NCI-H82 treated with DMSO at 0.1 percent for 48 hours (cell line): Measurements from ENCODE around the gene IQSEC1.

Source experiments
- DNase-seq: peaks from one replicate; lab custom pipeline; 2025; ENCODE audit not compliant: unreplicated experiment; lab: John Stamatoyannopoulos, UW

The IQSEC1 gene

DNA sequence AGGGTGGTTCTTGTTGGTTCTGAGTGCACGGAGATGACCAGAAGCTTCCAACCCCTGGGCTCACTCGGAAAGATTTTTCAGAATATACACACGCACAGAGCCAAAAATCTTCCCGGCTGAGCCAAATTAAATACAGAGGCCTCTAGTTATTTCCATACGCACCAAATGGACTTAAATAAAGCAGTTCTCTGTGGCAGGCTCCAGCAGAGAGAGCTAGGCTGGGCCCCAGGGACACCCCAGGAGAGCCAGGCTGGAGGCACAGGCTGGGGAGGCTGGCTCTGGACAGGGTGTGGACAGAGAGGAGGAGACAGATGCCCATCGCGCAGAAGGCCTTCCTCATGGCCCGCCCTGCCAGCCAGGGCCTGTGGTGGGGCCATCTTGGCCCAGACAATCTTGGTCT lies 115.9 kb downstream of the IQSEC1 start:
- DNase-seq: no peak

DNA sequence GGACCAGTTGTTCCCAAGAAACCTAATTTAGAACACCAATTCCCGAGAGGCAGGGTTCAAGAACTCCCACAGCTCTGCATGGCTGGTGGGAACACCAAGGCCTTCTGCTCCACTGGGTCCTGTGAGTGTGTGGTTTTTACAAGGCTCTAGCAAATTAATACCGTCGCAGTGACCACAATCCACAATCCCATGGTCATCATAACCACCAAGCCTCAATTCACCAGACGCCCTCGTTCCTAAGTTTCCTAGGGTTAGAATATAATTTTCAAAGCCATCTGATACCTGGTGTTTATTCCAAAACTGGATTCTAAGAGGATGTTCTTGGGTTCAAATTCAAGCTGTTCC lies 116.9 kb downstream of the IQSEC1 start:
- DNase-seq: no peak

DNA sequence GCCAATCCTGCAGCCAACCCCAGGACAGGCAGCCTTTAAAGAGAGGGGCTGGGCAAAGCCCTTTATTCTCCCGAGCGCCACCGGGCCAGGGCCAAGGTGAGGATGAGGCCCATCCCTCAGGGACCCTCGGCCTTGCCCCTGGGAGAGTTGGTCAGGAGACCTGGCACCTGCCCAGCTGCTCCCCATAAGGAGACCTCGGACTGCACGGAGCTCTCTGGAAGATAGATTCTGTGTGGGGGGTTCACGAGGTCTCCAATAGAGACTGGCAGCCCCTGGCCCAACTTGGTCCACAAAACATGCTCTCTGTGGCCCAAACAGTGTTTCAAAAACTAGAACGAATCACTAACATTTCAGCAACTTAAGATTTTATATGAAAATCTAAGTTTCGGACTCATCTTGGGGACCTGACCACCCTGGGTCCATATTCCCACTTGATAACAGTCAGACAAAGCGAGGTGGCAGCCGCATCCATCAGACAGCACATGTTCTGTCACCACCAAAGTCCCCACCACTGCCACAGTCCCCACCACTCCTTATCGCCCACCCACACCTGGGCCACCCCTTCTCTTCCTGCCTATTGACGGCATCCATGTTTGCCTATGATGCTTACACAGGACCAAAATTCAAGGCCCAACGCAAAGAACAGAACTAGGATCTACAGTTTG lies 117.4 kb downstream of the IQSEC1 start:
- no peak for DNase-seq

DNA sequence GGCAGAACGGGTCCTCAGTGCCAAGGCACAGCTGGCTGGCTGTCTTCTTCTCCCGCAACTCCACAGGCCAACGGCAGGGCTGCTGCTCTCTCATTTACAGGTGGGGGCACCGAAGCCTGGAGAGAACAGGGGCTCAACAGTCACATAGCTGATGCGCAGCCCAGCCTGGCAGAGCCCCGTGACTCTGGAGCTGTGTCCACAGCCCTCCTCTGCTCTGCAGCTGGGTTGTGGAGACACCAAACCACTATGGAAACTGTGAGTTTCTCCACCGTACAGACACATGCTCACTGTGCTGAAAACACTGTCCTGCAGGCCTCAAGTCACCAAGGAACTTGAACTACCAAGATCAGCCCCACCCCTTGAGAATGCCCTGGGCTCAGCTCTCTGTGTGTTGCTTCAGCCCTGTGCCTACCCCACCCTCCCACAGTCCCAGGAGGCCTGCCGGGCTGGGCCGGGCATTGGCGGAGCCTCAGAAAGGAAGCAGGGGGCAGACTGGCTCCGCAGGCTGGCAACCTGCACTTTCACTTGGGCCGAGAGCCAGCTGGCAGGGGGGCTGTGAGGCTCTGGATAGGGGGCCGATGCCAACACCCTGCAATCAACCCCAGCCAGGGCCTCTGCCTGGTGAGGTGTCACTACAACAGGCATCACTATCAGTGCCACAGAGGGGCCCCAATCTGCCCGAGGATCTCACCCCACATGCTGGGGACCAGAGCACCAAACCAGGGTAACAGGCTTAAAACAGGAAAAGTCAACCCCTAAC lies 118.2 kb downstream of the IQSEC1 start:
- DNase-seq: no peak

DNA sequence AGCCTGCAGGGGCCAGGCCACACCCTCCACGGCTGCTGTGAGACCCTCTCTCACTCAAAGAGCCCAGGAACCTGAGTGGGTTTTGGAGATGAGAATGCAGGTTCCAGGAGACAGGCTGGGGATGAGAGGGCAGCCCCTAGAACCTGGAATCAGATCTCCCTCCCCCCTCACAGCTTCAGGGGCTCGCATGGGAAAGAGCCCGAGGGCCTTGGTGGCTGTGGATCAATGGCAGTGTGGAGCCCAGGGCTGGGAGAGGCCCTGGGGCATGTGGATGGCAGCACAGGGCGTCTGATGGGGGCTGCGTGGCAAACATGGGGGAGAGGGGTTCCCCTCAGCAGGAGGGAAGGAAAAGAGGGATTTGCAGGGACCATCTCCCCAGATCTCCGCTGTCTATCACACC lies 119.0 kb downstream of the IQSEC1 start:
- DNase-seq: no peak

DNA sequence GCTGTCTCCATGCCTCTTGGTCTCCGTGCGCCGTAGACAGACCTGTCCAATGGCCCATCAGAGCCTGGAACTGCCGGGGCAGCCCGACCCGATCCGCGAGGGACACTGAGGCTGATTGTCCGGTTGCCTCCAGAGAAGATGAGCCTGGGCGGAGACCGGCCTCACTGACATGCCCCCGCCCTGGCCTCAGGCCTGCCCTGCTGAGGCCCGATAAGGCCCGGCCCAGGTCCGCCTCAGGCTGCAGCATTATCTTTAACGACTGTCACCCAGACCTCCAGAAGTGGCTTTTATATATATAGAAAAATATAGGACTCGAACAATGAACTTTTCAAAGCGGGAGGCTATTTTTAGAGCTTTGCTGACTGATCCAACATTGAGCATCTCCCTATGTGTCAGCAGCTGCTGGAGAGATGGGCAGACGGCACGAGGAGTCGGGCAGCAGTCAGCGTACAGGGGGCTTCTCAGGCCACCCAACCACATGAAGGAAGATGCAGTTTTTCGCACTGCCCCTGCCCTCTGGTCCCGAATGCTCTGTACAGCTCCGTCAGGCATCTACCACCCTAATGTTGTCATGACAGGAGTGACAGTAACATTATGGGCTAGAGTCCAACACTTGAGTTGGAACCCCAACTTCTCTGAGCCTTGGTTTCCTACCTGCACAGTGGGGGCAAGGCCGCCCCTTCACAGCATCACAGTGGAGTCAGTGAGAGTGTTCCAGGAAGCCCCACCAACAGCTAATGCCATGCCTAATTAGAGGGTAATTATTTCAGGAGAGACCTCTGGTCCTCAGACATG lies 119.8 kb downstream of the IQSEC1 start:
- no peak for DNase-seq

DNA sequence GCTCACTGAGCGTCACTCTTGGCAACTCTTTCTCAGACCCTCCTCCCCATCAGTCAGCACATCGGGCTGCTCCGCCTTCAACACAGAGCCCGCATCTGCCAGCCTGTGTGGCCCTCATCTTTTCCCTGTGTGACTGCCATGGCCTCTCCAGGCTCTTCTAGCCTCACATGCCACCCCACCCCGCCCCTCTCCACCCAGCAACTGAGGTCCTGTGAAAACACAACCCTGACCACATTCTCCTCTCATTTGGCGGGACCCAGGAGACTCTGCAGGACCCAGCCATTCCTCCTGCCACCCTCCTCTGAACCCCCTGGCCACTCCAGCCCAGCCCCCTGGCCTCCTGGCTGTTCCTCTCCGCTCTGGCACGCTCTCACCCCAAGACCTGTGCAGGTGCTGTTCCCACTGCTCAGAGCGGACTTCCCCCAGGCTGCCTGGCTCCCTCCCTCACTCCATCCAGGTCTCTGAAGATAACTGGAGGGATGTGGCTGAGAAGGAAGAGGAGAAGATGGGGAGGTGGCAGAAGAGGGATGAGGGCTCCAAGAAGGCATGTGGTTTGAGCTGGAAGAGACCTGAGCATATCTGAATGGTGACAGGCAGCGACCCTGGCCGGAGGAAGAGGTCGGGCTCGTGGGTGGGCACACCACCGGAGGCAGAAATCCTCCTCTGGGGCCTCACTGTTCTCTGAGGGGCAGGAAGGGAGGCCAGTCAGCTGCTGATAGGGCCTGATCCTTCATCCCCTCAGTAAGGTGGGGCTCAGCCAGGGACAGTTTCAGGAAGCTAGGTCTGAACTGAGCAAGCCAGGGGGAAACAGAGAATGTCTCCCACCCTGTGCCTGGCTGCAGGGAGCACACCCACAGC lies 120.7 kb downstream of the IQSEC1 start:
- no peak for DNase-seq

DNA sequence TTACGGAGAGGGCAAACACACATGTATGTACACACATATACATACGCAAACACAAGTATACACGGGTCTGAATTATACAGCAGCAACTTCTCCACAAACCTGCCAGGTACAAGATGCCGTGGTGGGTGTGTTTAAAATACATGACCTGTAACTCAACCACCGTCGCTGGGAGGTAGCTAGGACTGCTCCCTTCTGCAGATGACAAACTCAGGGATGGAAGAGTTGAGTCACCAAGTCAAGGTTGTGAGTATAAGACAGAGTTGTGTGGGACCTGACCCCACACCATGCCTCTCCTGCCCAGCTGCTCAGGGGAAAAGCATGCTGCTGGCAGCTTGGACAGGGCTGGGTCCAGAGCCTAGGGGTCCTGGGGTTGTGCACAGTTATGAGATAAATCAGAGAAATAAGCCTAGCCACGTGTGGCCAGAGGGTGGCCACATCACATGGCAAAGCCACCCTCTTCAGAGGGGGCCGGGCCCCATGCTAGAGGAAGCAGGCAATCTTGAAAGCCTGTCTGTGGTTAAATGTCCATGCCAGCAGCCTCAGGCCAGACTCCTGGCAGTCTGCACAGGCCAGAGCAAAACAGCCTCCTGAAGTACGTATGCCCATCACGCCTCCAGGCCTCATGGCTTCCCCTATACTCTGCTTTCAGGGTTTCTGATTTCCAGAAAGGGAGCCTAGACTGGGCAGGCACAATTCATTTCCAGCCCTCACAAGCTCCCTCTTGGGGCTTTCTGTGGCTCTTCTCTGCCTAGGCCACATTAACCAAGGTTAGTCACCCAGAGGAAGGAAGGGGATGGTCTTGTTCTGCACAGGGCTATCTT lies 124.1 kb downstream of the IQSEC1 start:
- DNase-seq: no peak

DNA sequence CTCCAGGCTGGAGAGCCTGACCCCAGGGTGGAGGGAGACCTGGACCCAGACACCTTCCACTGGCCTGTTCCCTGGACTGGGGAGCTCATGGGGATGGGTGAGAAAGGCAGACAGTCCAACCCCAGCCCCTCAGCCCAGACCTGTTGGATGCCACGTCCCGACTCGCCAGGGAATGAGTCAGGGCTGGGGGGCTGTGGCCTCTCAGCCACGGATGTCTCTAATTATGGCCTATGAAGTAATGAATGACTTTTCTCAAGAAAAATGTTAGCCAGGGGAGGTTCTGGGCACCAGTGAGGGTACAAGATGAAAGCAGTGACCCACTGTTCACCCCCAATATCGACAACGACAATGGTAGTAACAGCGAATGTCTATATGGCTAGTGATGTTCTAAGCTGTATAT lies 124.9 kb downstream of the IQSEC1 start:
- no peak for DNase-seq

DNA sequence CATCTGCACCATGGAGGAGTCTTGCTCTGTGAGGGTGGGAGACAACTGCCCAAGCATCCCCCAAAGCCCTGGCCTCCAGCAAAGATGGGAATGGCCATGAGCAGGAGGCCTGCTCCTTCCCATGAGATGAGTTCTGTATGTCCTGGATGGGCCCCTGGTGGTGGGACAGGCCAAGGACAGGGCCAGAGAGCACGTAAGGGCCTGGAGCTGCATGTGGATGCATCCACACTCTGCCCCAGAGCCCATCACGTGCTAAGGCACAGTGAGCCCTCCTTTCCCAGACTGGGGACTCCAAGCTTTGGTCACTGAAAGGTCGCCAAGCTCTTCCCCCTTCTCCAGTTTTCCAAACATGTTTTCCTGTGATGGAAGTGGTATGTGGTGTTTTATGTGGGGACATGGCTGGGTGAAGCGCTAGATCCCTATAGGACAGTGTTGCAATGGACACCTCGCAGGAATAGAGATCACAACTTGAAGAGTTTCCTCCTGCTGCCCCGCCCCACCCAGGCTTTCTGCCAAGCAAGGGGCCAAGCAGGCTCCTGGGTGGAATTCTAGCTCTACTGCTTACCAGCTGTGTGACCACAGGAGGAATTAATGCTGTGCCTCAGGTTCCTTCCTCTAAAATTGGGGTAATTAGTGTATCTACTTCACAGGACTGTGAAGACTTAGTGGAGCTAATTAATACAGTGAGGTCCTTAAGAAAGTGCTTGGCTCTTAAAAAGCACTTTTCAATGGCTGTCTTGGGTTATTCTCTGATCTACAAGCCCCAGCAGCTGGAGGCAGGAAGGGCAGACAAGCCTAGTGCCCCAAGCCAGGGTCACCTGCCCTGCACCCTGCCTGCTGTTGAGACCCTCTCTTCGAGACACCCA lies 125.5 kb downstream of the IQSEC1 start:
- DNase-seq: no peak

DNA sequence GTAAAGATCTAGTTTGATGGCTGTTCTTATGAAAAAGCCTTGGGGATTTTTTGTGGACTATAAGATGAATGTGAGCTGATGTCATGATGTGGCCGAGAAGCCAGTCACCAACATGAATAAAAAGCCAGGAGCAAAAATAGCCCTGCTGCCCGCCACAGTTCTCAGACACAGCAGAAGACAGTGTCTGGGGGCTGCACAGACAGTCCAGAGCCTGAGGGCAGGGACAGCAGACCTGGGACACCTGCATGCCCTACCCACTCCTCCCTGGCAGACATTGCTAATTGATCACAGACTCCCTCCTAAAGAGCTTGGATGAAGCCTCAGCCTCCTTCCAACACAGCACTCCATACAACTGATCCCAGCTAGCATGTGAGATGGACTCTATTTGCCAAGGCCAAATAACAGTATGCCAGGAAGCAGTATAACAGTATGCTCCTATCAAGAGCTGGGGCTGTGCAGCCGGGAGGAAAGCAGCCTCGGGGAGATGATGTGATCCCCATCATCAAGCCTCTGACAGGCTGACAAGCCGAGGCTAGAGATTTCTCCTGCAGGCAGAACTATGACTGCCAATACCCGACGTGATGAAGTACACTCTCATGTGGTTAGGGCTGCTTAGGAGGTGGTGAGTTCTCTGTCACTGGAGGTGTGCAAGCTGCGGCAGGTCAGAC lies 126.4 kb downstream of the IQSEC1 start:
- no peak for DNase-seq

DNA sequence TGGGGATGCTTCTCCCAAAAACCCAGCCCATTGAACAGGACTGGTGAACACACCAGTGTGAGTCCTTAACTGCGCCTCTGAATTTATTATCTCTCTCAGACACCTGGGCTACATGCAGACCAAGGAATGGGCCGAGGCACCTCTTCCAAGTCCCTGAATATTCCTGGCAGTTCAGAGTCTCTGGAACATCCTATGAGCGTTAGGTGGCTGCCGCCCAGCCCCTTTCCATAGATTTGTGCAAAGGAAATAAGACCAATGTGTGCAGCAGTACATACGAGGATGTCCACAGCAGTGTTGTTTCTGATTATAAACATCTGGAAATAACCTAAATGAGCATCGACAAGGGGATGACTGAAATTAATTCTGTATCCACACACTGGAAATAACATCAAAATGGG lies 127.0 kb downstream of the IQSEC1 start:
- DNase-seq: no peak

DNA sequence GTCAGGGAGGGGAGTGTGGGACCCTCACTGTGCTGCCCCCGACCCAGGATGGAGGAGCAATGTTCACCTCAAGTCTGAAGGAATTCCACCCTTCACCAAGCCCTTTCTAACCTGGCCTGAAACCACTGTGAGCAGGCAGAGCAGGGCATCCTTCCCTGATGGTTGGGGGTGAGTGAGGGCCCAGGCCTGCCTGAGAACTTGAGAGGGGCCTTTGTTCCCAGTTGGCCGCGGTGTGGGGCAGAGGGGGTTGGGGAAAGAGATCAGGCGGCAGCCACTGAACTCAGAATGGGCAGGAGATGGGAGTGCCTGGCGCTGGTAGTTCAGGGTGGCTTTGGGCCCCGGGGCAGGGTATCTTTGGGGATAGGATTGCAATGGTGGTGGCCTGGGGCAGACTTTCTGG lies 128.4 kb downstream of the IQSEC1 start:
- no peak for DNase-seq

DNA sequence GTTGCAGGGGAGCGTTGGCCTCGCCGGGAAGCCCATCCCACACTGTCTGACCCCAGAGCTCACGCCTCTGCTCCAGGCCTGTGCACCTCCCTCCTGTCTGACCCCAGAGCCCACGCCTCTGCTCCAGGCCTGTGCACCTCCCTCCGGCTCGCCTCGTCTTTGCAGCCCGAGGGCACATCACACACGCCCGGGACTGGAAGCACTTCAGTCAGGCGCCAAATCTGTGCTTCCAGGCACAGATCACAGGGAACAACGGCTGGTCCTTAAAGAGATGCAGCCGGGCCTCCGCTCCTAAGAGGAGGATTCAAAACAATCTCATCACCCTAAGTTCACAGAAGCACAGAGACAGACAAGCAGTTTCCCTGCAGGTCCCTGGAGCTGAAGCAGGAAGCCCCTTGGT lies 128.8 kb downstream of the IQSEC1 start:
- DNase-seq: no peak

DNA sequence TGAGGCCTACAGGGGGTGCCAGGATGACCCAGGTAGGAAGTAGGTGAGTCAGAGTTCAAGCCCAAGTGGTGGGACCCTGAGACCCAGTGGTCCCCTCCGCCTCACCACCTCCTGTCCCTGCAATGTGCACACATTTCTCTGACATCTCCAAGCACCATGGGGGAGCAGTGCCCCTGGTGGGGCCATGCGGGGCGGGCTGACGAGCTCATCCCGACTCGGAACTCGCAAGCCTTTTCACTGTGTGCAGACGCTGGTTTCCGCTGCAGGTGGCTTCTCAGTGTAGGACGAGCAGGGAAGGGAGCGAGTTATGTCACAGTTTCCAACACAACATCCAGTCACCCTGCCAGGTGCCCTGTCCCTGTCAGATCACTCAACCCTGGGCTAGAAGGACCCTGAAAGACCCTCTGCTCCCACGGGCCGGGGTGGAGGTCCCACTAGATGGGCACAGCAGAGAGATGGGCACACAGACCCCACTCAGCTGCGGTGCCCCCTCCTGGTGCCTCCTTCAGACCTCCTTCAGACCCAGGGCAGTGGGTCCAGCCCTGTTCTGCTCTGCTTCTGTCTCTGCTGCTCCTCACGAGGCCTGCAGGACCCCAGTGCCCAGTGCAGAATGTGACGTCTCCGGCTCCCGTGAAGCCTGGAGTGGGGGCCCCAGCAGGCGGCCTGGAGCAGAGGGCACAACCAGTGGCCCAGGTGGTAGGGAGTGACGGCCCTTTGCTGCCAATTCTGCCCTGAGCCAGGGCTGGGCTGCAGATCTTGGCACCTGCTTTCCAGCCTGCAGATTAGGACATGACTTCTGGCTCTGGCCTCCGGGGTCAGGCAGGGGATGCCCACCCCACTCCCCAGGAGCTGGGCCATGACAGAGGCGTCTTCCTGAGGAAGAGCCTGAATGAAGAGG lies 129.9 kb downstream of the IQSEC1 start:
- DNase-seq: no peak

DNA sequence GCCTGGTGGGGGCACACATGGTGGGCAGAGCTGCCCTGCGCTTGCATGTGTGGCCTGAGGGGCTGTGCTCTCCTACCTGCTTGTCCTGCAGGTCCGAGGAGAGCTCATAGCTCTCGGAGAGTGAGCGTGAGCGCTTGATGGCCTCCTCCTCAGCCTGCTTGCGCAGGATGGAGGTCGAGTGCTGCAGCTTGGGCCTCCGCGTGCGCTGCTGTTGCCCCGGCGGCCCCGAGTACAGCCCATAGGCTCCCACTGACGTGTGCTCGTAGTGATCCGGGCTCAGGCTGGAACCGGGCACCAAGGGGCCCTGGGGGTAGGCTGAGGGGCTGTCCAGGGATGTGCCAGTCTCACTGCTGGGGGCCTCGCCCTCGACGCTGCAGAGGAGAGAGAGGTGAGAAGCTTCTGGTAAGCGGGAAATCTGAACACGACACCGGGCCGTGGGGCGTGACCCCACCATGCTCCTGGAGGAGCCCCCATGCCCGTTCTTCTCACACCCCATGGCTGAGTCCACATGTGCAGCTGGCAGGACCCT lies 131.7 kb downstream of the IQSEC1 start:
- DNase-seq: no peak

DNA sequence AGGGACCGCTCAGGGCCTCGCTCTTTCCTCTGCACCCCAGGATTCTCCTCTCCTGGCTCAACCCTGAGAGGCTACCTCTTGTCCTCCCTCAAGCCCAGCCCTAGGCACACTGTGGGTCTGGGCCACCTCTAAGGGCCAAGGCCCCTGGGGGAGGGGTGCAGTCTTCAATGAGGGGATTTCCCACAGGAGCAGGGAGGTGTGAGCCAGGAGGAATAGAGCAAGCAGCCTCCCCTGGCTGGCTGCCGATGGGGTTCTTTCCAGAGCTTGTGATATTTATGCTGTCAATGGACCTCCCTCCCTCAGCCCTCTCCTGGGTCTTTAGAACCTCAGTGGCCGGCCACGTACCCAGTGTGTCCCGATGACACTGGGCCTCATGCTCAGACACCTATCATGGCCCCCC lies 132.4 kb downstream of the IQSEC1 start:
- DNase-seq: no peak

DNA sequence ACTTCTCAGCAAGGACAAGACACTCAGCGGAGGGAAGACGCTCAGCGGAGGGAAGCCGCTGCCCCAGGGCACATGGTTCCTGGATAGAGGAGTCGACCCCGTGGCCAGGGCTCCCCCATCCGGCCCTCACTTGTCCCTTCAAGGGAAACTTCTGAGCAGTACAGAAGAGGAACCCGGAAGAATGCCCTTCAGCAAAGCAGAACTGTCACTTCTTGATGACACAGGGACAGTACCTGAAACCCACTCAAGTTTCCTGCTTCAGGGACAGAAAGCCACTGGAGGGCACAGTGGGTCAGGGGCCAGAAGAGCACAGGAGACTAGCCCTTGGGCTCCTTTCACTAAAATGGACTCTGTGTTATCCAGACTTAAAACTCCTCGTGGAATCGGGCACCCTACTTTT lies 134.1 kb downstream of the IQSEC1 start:
- no peak for DNase-seq
